Activated CD8-positive, alpha-beta memory T cell treated with anti-CD3 and anti-CD28 coated beads, Interleukin-2, amount 50 U/mL, for 24 hours (primary cell): ENCODE results near the gene CEP295NL.
"Not testable (repeated sequence)": the region's sequence is repeated elsewhere in the genome, so short reads cannot be mapped to it uniquely, and the experiment has no call there.

Source experiments
- DNase-seq: peaks from one replicate; pipeline ENCODE4 v3.0.0-alpha.2; 2020; ENCODE audit errors: extremely low read depth

The CEP295NL gene, protein sequence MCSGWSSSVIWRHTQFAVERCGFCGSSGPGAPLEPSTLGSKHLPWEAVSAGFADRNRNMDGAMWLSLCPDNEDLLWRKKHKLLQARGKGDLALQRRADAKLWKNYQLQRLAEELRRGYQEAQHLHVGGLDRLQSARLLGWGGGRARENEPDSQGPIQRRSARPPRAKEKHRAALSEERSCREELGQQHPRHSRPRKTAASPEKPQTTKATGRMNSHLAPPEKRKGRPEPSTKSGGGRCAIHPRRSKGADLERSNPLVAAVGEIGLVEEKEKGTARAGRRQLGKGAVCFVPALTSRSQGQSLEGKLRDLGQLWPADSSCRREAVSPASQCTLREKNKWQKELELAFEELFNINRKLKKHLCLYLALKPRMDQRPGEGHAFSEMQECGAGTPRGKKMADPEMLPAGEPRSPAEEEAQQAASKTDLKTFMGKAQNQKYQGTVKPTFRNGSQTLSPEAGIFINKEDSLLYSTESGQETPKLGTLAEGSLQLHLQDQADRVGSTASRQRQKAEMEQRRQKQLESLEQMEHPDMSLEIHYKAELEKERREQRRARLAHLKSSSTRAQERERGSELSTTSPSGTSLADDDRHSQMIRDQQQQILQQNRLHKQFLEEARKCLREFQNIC

DNA sequence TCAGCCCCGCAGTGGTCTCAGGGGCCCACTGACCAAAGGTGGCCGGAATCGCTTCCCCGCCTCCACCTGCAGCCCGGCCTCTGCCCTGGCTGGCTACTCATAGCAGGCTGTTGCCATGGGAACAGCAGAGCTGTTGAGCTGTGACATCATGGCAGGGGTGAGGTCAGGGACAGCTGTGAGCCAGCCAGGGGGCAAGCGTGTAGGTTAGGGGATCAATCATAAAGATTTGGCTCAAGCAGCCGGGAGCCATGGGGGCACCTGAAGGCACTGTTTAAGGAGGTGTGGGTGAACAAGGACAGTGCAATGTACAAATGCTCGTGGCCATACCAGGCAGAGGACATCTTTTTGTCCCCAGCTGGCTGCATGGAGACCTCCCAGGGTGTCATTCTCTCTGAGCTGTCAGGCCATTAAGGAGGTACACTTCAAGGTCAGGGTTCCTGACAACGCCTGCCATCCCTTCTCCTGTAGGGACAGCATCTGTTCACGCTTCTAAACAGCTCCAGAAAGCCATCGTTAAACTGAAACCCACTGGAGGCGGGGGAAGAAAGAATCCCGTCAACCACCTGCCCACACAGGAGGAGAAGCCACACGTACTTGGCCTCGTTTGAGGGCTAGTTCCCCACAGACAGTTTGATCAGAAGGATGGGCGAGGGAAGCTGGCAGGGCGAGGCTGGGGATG lies at the start of gene CEP295NL:
TSS of gene CEP295NL (minus strand) at position 101 of the 679 bp plus-strand sequence. CDS start 1,373 bp downstream, outside the sequence.
- no peak for DNase-seq

DNA sequence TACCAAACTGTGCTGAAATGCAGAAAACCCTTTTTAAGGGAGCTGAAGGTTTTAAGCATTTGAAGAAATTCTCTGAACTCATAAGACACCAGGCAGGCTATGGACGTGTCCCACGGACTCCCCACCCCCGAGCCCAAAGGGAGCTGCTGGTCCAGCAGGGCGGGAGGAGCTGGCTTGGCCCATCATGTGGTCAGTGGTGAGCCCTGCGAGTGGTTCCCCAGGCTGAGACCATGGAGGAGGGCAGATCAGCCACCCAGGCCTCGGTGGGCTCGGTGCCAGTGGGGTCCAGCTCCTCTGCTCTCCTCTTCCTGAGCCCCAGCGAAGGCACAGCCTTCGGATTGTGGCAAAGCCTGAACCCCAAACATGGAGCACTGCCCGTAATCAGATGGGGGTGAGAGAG lies 49.7 kb upstream of the CEP295NL start:
- DNase-seq: no peak

DNA sequence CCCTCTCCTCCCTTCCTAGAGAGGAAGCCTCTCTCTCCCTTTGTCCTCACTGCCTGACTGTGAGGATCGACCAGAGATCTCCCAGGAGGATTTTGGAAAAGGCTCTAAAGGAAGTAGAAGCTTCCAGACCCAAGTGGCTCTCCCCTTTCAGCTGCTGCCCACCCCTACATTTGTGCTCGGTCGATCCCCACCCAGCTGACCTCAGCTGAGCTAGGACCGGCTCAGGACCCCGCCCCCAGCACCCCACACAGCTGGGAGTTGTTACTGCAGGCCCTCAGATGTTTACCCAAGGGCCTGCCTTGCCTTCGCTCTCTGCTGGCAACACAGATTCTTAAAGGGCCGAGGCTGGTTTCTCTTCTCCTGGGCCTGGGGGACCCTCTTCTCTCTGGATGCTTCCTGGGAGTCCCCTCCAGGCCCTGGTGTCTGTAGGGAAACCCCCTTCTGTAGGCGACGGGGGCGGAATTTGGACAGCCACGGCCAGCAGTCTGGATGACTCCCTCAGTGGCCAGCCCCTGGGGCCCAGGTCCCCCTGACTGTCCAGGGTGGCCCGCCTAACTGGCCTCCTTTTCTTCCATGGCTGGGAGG lies 49.1 kb upstream of the CEP295NL start:
- DNase-seq: no peak

DNA sequence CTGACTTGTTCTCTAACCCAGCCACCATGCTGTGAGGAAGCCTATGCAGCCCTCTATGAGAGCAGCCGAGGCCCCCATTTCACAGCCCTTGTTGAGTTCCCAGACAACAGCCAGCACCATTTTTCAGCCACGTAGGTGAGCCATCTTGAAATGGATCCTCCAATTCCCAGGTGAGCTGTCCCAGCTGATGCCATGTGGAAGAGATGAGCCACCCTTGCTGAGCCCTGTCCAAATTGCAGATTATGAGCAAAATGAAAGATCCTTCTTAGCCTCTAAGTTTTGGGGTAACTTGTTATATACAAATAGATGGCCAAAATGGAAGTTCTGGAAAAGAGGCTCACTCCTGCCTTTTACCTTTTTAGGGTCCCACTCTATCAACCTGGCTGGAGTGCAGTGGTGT lies 47.9 kb upstream of the CEP295NL start:
- DNase-seq: no peak

DNA sequence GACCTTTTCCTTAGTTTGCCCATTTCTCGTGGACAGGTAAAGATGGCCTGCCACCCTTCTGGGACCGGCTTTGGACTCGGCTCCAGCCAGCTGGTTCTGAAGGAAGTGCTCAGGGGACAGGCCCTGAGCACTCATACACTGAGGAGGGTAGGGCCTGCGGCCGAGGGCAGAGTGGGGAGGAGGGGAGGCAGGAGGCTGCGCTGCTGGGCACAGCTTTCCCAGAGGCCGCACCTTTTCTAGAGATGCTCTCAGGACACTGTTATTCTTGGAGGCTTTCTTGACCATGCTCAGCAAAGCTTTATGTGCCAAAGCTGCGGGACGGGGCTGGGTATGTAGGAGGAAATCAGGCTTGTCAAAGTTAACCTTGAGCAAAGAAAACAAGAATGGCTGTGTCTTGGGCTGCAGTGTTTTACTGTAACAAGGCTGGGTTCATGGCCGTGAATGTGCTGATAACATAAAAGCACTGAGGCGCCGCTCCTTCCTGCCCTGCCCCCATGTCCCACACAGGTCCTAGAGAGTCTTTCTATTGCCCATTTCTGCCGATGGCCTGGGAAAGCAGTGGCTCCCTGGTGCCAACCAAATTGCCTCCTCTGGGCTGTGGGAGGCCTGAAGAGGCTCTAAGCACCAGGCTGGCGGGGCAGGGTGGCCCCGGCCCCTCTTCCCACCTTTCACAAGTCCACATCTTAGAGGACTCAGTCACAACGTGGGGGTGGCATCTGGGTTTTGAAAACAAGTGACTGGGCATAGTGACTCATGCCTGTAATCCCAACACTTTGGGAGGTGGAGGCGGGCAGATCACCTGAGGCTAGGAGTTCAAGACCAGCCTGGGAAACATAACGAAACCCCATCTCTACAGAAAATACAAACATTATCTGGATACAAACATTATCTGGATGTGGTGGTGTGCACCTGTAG lies 44.5 kb upstream of the CEP295NL start:
- DNase-seq: no peak

DNA sequence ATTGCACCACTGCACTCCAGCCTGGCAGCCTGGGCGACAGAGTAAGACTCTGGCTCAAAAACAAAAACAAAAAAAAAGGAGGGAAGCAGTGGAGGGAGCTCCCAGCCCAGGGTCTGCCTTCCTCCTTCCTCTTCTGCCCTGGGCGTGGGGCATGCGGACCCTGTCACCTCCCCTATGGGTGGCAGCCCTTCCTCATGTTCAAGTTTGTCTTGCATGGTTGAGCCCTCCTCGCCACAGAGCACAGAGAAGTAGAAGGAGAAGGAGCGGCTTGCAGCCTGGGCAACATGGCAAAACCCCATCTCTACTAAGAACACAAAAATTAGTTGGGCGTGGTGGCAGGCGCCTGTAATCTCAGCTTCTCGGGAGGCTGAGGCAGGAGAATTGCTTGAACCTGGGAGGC lies 43.6 kb upstream of the CEP295NL start:
- DNase-seq: no peak

DNA sequence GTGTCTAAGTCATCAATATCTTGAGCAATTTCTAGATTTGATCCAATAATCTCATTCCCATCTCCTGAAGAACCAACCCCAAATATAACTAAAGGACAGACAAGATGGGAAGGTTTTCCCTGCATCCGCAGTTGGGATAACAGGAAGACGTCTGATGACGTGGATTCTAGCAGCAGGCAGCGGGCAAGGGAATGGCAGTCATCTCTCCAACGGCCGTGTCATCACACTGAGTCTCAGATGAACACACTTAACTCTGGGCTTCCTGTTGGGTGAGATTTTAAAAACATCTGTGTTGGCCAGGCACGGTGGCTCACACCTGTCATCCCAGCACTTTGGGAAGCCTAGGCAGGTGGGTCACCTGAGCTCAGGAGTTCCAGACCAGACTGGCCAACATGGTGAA lies 43.1 kb upstream of the CEP295NL start:
- no peak for DNase-seq

DNA sequence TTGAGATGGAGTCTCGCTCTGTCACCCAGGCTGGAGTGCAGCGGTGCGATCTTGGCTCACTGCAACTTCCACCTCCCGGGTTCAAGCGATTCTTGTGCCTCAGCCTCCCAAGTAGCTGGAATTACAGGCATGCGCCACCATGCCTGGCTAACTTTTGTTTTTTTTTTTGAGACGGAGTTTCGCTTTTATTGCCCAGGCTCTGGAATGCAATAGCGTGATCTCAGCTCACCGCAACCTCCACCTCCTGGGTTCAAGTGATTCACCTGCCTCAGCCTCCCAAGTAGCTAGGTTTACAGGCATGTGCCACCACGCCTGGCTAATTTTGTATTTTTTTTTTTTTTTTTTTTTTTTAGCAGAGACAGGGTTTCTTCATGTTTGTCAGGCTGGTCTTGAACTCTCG lies 42.5 kb upstream of the CEP295NL start:
- DNase-seq: not testable (repeated sequence)

DNA sequence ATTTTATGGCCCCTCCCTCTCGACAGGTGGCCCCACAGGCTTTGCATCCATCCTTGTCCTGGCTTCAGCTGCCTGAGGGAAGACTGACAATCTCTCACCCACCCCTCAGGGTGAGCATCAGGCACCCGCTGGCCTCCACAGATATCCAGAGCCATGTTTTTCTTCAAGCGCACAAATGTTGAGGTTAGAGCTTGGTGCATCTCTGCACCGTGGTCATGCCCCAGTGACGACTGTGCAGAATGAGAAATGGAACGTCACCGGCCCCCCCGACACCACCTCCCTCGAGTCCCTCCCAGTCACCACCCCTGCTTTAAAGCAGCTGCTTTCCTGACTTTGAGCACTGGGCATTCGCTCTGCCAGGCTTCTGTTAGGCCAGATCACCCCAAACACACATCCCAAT lies 42.0 kb upstream of the CEP295NL start:
- DNase-seq: no peak

DNA sequence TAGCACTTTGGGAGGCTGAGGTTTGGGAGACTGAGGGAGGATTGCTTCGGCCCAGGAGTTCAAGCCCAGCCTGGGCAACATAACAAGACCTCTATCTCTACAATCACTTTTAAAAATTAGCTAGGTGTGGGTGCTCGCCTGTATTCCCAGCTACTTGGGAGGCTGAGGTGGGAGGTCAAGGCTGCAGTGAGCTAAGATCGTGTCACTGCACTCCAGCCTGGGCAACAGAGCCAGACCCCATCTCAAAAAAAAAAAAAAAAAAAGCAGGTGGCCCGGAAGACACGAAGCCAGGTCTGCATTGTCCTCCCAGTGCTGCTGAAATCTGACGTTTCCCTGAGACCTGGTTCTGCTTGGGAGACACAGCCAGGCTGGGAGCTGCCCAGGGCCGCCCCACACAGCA lies 41.0 kb upstream of the CEP295NL start:
- DNase-seq: no peak

DNA sequence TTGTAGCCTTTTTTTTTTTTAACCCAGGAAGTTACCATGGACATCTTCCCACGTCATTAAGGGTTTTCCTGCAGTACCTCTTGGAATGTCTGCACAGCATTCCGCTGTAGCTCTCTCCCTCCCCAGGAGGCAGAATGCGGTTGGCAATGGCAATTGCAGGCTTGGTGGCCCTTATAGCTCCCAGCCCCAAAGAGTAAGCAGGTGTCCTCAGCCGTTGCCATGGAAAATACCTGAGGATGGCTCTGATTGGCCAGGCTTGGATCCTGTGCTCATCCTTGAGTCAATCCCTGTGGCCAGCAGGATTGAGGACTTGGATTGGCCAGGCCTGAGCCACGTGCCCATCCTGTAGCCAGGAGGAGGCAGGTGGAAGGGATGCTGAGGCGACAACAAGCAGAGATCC lies 37.7 kb upstream of the CEP295NL start:
- no peak for DNase-seq

DNA sequence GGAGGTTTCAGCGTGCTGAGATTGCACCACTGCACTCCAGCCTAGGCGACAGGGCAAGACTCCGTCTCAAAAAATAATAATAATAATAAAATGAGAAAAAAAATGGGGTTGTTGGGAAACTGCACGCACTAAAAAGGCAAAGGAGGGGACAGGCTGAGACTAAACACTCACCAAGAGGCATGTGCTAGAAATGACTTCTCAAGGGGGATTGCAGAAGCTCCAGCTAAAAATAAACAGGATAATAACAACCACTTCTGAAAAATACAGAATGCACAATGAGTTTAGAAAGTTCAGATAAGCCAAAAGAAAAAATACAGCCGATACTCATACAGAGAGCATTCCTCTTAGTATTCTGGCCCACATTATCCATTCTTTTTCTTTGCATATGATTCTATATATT lies 37.3 kb upstream of the CEP295NL start:
- no peak for DNase-seq

DNA sequence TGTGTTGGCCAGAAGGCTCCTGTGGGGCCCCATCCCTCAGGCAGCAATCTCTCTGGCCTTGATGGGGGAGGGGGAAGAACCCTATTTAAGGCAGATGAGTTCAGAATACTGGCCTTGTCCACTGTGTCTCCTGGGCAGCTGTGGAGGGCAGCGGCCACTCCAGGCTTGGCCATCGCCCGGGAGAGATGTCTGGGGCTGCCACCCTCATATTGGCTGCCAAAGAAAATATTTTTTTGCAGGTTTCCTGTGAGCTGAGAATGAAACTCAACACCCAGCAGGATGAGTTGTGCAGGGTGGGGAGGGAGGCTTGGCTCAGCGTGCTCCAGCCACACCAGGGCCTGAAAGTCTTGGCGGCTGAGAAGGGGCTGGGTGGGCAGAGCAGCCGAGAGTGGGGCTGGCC lies 36.6 kb upstream of the CEP295NL start:
- DNase-seq: no peak

DNA sequence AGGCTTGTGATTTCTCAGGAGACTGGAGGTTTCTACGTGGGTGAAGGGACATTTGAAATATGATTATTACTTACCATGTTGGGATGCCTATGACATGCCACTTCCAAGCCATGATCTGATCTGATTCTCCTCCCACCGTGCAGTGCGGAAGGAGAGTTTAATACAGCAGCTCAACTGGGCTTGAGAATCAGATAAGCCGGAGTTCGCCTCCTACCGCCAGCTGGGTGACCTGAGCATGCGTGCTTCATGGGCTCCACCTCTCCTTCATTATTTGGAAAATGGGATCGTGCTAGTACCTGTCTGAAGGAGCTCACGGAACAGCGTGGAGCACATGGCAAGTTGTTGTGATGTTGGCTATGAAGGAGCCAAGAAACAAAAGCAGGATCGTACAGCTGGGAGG lies 34.6 kb upstream of the CEP295NL start:
- no peak for DNase-seq

DNA sequence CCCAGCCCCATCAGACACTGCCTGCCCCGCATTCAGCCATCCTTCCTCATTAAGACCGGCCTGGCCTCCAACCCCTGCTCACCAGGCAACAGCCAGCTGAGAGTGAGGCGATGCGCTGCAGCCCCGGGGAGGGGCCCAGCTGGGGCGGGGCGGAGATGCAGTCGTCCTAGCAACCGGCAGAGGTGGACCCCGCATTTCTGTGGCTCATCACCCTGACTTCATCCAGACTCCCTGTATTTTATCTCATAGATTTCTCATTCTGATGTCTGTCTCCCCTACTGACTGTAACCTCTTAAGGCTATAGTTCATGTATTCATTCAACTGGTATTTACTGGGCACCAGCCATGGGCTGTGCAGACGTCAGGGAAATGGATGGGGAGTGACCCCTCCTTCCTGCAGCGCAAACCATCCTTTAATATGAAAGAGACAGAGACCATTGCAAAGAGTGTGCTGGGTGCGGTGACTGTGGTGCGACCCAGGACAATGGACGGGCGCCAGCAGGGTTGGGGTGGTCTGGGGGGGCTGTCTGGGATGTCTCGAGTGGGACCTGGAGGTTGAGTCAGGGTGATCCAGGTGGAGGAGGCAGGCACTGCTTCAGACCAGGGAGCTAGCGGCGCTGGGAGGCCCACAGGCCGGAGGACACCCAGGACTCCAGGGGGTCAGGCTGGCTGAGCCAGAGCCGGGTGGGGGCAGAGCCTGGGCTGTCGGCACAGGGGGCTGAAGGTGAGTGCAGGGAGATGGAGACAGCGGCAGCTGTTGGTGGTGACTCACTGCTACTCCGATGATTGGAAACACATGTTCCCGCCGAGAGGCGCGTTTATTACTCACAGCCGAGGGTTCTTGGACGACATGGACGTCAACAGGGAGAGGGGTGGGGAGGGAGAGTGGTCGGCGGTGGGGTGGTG lies 32.7 kb upstream of the CEP295NL start:
- no peak for DNase-seq

DNA sequence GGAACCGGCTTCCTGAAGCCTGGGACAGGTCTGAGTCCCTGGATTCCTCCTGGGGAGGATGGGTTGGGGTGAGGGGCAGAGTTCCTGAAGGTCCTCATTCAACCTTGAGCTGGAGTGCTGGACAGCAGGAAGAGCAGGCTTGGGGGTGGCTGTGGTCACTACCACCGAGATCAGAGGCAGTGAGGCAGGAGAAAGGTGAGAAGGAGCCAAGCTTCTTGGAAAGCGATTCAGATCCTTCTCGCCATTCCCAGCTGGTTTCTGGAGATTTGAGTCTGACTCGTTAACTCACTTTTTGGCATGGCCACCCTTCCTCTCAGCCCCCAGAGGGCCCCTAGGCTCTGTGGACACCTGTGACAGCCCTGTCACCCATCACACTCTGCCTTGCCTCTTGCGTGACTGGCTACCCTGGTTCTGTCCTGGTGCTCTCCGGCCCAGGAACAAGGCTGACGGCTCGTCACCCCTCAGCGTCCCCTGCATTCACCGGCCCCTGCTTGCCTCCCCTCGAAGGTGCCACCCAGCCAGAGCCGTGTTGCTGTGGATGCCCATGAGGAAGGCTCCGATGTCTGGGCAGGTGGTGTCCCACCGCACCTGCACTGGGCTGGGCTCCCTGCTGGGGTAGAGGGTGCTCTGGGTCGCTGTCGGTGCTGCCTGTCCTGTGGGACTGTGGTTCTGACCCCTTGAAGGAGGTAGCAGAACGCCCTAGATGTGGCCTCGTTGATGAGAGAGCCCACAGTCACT lies 31.8 kb upstream of the CEP295NL start:
- no peak for DNase-seq

DNA sequence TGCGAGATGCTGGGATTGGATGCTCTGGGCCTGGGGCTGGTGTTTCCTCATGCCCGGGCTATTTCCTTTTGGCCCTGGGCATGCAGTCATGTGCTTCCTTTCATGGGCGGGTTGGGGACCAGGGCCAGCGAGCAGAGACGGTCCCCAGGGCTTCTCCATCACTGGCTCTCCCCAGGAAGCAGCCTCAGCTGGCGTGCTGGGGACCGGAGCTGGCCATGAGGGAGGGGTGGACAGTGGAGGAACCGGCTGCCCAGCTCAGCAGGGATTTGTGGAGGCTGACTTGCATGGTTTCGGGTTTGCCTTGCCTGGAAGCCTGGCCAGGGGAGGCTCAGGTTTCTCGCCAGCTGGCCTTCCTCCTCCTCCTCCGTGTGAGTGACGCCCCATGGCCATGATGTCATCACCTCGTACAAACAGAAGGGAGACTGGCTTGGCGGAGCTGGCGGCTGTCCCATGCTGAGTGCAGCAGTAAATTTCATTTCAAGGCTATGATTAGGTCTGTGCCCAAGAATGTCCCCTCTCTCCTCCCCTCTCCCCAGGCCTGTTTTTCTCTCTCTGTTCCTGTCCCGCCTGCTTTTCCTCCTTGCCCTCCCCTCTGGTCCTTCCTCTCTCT lies 31.1 kb upstream of the CEP295NL start:
- DNase-seq: no peak

DNA sequence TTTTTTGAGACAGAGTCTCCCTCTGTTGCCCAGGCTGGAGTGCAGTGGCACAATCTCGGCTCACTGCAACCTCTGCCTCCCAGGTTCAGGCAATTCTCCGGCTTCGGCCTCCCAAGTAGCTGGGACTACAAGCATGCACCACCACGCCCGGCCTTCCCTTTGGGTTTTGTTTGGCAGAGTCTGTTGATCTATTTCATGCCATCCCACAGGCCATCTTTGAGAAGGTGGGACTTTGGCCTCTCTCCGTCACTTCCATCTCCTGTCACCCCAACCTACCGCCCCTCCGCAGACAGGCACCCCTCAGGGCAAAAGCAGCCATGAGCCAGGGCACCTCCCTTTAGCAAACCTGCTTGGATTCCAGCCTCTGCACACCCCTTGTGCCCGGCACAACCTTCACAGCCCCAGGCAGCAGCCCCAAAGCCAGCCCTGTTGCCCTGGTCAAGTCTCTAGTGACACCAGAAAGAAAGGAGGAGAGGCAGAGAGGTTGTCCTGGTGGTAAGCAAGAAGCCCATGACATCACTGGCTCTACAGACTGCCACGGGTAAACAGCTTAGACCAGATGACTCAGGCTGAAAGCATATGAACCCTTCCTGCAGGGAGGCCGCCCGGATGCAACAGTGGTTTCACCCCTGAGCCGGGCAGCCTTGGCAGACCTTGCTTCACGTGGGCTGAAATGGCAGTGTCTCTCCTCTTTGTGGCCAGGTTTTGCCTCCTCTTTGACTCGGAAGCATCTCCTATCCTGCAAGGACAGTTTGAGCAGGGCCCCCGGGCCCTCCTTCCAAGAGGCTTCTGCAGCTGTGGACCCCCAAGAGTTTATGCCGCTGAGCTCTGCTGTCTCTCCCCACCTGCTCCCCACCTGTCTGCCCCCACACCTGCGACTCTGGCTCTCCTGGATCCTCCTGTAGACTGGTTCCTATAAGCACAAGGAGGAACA lies 30.3 kb upstream of the CEP295NL start:
- no peak for DNase-seq
